Neural cell (in vitro differentiated cells): Measurements from ENCODE around the gene OBP2A. TPM values are rescaled to one million over a fixed set of nuclear protein-coding genes. Genes with fewer than 3 reads are reported as not detected.

Experiments used
- H2AFZ ChIP-seq: fragments of 200-600, 300-800 bp; sonication (generic), shearing (Covaris generic); 2 replicates; pipeline ENCODE4 v1.6.0; 2014; ENCODE audit warnings: low read depth, mild to moderate bottlenecking, antibody characterized with exemption, low read length, moderate library complexity
- H3F3A ChIP-seq: fragments of 200-600 bp; shearing (Covaris generic); 2 replicates; pipeline ENCODE4 v1.6.1; 2016; ENCODE audit warnings: mild to moderate bottlenecking, moderate library complexity, mixed read lengths, antibody characterized with exemption, low read length; ENCODE audit not compliant: insufficient read depth, poor library complexity, severe bottlenecking
- H3K27ac ChIP-seq: fragments of 200-600, 300-800 bp; sonication (generic), shearing (Covaris generic); 2 replicates; pipeline ENCODE4 v1.5.1; 2014; ENCODE audit warnings: mild to moderate bottlenecking, low read length, moderate library complexity
- H3K27me3 ChIP-seq: fragments of 300-800, 200-600 bp; sonication (generic), shearing (Covaris generic); 2 replicates; pipeline ENCODE4 v1.6.0; 2014; ENCODE audit warnings: mild to moderate bottlenecking, low read depth, low read length, moderate library complexity; ENCODE audit not compliant: insufficient read depth
- H3K36me3 ChIP-seq: fragments of 300-800, 200-600 bp; sonication (generic), shearing (Covaris generic); 2 replicates; pipeline ENCODE4 v1.5.1; 2014; ENCODE audit warnings: mild to moderate bottlenecking, antibody characterized with exemption, low read length, moderate library complexity; ENCODE audit not compliant: insufficient read depth
- H3K4me2 ChIP-seq: fragments of 300-800, 200-600 bp; sonication (generic), shearing (Covaris generic); 2 replicates; pipeline ENCODE4 v1.6.0; 2014; ENCODE audit warnings: mild to moderate bottlenecking, low read length
- H3K4me3 ChIP-seq: fragments of 300-800, 200-600 bp; sonication (generic), shearing (Covaris generic); 2 replicates; pipeline ENCODE4 v1.5.1; 2014; ENCODE audit warnings: mild to moderate bottlenecking, low read length, moderate library complexity
- H3K79me2 ChIP-seq: fragments of 200-600 bp; shearing (Covaris generic); replicated peaks from 2 replicates; pipeline ENCODE4 v1.6.0; 2014; ENCODE audit warnings: mild to moderate bottlenecking, low read length, moderate library complexity; ENCODE audit not compliant: insufficient read depth
- H3K9ac ChIP-seq: fragments of 300-800, 200-600 bp; sonication (generic), shearing (Covaris generic); 2 replicates; pipeline ENCODE4 v1.6.1; 2016; ENCODE audit warnings: mild to moderate bottlenecking, low read length, mixed read lengths
- H3K9me2 ChIP-seq: fragments of 200-600 bp; shearing (Covaris generic); 2 replicates; pipeline ENCODE4 v1.6.1; 2016; ENCODE audit warnings: mild to moderate bottlenecking, low read length, mixed read lengths; ENCODE audit not compliant: insufficient read depth
- H3K9me3 ChIP-seq: fragments of 200-600, 300-800 bp; sonication (generic), shearing (Covaris generic); 2 replicates; pipeline ENCODE4 v1.6.1; 2016; ENCODE audit warnings: mild to moderate bottlenecking, mixed run types, low read length, moderate library complexity, mixed read lengths
- H4K20me1 ChIP-seq: fragments of 200-600 bp; shearing (Covaris generic); 2 replicates; pipeline ENCODE4 v1.6.1; 2016; ENCODE audit warnings: mild to moderate bottlenecking, mixed run types; ENCODE audit not compliant: insufficient read depth
- CTCF ChIP-seq: fragments of 450-650 bp; IDR thresholded peaks from 2 replicates; pipeline ENCODE4 v1.5.1; 2014; ENCODE audit warnings: antibody characterized with exemption, mild to moderate bottlenecking, moderate library complexity; ENCODE audit not compliant: poor library complexity, severe bottlenecking
- EP300 ChIP-seq: fragments of 450-650 bp; conservative IDR thresholded peaks from 2 replicates; pipeline ENCODE4 v1.6.1; 2014; ENCODE audit warnings: antibody characterized with exemption, mild to moderate bottlenecking, moderate library complexity; ENCODE audit not compliant: poor library complexity, severe bottlenecking
- EZH2 ChIP-seq: fragments of 200-600, 300-800 bp; shearing (Covaris generic), sonication (generic); IDR thresholded peaks from 2 replicates; pipeline ENCODE4 v1.6.1; 2014; ENCODE audit warnings: antibody characterized with exemption, low read length, borderline replicate concordance, mild to moderate bottlenecking; ENCODE audit not compliant: insufficient read depth, poor library complexity, severe bottlenecking
- MXI1 ChIP-seq: fragments of 450-650 bp; conservative IDR thresholded peaks from 2 replicates; pipeline ENCODE4 v1.6.1; 2014; ENCODE audit warnings: antibody characterized with exemption, mild to moderate bottlenecking; ENCODE audit not compliant: poor library complexity, severe bottlenecking
- POLR2AphosphoS5 ChIP-seq: IDR thresholded peaks from 2 replicates; pipeline ENCODE4 v1.6.1; 2012
- RAD21 ChIP-seq: fragments of 450-650 bp; conservative IDR thresholded peaks from 2 replicates; pipeline ENCODE4 v1.6.1; 2014; ENCODE audit warnings: antibody characterized with exemption, mild to moderate bottlenecking, moderate library complexity
- REST ChIP-seq: IDR thresholded peaks from 2 replicates; pipeline ENCODE4 v1.6.1; 2012; ENCODE audit warnings: borderline replicate concordance
- SMC3 ChIP-seq: fragments of 450-650 bp; conservative IDR thresholded peaks from 2 replicates; pipeline ENCODE4 v1.6.1; 2014; ENCODE audit warnings: antibody characterized with exemption, mild to moderate bottlenecking, moderate library complexity; ENCODE audit not compliant: poor library complexity
- TAF1 ChIP-seq: IDR thresholded peaks from 2 replicates; pipeline ENCODE4 v1.6.1; 2012; ENCODE audit warnings: low read depth
- polyA plus RNA-seq: library from polyadenylated mRNA; depleted of rRNA; stranded (reverse); fragments of >200 nt; gene quantifications from 2 replicates; pipeline ENCODE4 v1.2.3, GENCODE V29; 2014

The OBP2A gene
- polyA plus RNA-seq, 1 donor from 2014 or later: not detected

GRCh38 chr9:135568026-135568425 is 22.1 kb downstream of the OBP2A start:
- H3K27ac ChIP-seq: no peak overlapping the region
- H3K4me3 ChIP-seq: no peak overlapping the region
- TF ChIP-seq EZH2 (no peak), POLR2AphosphoS5 (no peak), TAF1 (no peak), EP300 (no peak), SMC3 (no peak), REST (no peak), MXI1 (no peak), RAD21 (no peak), CTCF (no peak)
- no peaks in the 10 kb centered on the region for H3K9me3 ChIP-seq
- H2AFZ ChIP-seq: no peak overlapping the region
- H4K20me1 ChIP-seq: no peaks in the 10 kb centered on the region
- H3K36me3 ChIP-seq: no peaks in the 10 kb centered on the region
- no peaks in the 10 kb centered on the region for H3F3A ChIP-seq
- H3K27me3 ChIP-seq: no peaks in the 10 kb centered on the region
- no peak overlapping the region for H3K9ac ChIP-seq
- no peaks in the 10 kb centered on the region for H3K79me2 ChIP-seq
- H3K9me2 ChIP-seq: no peaks in the 10 kb centered on the region
- H3K4me2 ChIP-seq: no peak overlapping the region

DNA sequence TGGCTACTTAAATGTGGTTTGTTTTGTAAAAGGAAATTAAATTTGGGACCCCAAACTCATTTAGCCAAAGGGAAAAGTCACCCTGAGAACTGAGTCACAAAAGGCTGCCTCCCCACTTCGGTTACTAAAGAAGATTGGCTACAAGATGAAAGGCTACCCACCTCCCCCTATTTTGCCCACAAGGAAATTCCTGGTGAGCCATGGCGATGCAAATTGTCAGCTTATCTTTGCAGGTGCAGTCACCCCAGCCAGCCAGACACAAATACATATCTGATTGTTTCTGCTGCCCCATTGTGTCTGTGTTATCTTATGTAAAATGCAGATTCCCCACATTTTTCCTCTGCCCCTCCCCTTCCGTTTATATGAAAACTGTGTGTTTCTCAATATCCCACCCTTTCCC is 24.5 kb downstream of the OBP2A start:
- Histone ChIP-seq H3K27ac (no peak overlapping the region), H2AFZ (no peak overlapping the region), H3K9me2 (no peaks in the 10 kb centered on the region), H3F3A (no peaks in the 10 kb centered on the region), H3K9ac (no peak overlapping the region), H3K4me3 (no peak overlapping the region), H3K36me3 (no peaks in the 10 kb centered on the region), H3K79me2 (no peaks in the 10 kb centered on the region), H3K9me3 (no peaks in the 10 kb centered on the region), H3K27me3 (no peaks in the 10 kb centered on the region), H4K20me1 (no peaks in the 10 kb centered on the region), H3K4me2 (no peak overlapping the region)
- TF ChIP-seq TAF1 (no peak), CTCF (no peak)
